Thoracic aorta (tissue), 2 donors: ENCODE results near the gene SHISA4. TPM values are rescaled to one million over a fixed set of nuclear protein-coding genes. Genes with fewer than 3 reads are reported as not detected.

Experiments used
- ATAC-seq: fragments of 150-250 bp; one replicate; pipeline ENCODE4 v1.8.0; 2017; ENCODE audit warnings: low read depth; ENCODE audit not compliant: insufficient number of reproducible peaks, low FRiP score
- DNase-seq: peaks from one replicate; pipeline ENCODE4 v3.0.0-alpha.2; 2020; ENCODE audit warnings: low spot score
- H3K27ac ChIP-seq, 2 donors: fragments of 200-600 bp; sonication (generic); 1 replicate in 1 of 2; 2 replicates in 1 of 2; pipeline ENCODE4 v1.5.1; 2016; ENCODE audit warnings: mild to moderate bottlenecking in 2 of 2, moderate library complexity in 2 of 2
- H3K27me3 ChIP-seq: fragments of 200-600 bp; sonication (generic); replicated peaks from 2 replicates; pipeline ENCODE4 v1.6.0; 2016; ENCODE audit warnings: mild to moderate bottlenecking; ENCODE audit not compliant: insufficient read depth
- H3K36me3 ChIP-seq: fragments of 200-600 bp; sonication (generic); one replicate; pipeline ENCODE4 v1.5.1; 2016
- H3K4me1 ChIP-seq, 2 donors: fragments of 200-600 bp; sonication (generic); 1 replicate in 1 of 2; 2 replicates in 1 of 2; pipeline versions ENCODE4 v1.5.1 to v1.6.0; 2016; ENCODE audit warnings: low read depth in 2 of 2, mild to moderate bottlenecking in 1 of 2; ENCODE audit not compliant: control insufficient read depth in 1 of 2
- H3K4me3 ChIP-seq: fragments of 200-600 bp; sonication (generic); 2 replicates; pipeline ENCODE4 v1.5.1; 2016; ENCODE audit warnings: mild to moderate bottlenecking
- H3K9me3 ChIP-seq: fragments of 200-600 bp; sonication (generic); 2 replicates; pipeline ENCODE4 v1.5.1; 2016
- CTCF ChIP-seq: fragments of 200-600 bp; sonication (generic); IDR thresholded peaks from one replicate; pipeline ENCODE4 v1.5.1; 2019; ENCODE audit warnings: antibody characterized with exemption
- total RNA-seq, 2 donors: library from RNA; depleted of rRNA; stranded (reverse); fragments of >200 nt; gene quantifications; one replicate each; pipeline versions ENCODE4 v1.1.0 to v1.2.3, GENCODE V29; 2016

SHISA4 gene
- total RNA-seq, 2 donors from 2014 or later: 38.9 to 115 TPM

DNA sequence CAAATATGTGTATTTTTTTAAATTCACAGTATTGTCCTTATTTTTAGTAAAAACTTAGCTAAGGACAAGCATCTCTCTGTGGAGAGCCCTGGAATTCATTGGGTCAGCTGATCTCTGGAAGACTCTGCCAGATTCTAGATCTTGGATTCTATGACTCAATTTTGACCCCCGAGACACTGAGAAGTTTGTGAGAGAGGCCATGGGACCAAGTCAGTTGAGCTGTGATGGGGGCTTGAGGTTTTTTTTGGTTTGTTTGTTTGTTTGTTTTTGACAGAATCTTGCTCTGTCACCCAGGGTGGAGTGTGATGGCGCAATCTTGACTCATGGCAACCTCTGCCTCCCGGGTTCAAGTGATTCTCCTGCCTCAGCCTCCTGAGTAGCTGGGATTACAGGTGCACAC lies 13.5 kb downstream of the SHISA4 start:
- Histone ChIP-seq H3K9me3 (no peaks in the 10 kb centered on the region), H3K4me3 (no peak overlapping the region), H3K36me3 (peaks cover 39% of the 10 kb centered on the region), H3K4me1 (peaks cover 72 to 93% of the 10 kb centered on the region in 2 donors), H3K27me3 (no peaks in the 10 kb centered on the region), H3K27ac (peak overlapping the region; percentile 97 to 99)
- no peak for ATAC-seq
- no peak for TF ChIP-seq CTCF
- no peak for DNase-seq

GRCh38 chr1:201903135-201903534 lies 14.4 kb downstream of the SHISA4 start:
- ATAC-seq: peak; percentile 47
- no peak for TF ChIP-seq CTCF
- Histone ChIP-seq H3K27ac (peak overlapping the region; percentile 97 to 99), H3K4me3 (no peak overlapping the region), H3K9me3 (no peaks in the 10 kb centered on the region), H3K27me3 (no peaks in the 10 kb centered on the region), H3K4me1 (peaks cover 66 to 93% of the 10 kb centered on the region in 2 donors), H3K36me3 (peaks cover 29% of the 10 kb centered on the region)
- DNase-seq: peak; percentile 54

DNA sequence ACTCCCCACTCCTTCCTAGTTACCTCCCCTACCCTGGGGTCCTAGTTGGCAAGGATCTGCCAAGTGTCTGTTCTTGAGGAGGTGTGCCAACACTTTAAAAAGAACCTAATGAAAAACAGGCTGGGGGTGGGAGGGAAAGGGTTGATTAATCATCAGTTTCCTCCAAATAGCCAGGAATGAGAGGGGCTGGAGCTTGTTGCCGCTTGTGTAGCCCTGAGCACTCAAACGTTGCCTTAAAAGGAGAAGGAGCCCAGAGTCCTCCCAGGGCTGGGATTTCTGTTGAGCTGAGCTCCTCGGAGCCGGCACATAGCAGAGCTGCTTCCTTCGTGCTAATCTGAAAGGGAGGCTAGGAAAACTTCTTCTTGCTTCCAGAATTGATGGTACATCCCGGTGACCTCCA lies 15.9 kb downstream of the SHISA4 start:
- ATAC-seq (peak; percentile 62), DNase-seq (peak; percentile 63)
- Histone ChIP-seq H3K27me3 (no peaks in the 10 kb centered on the region), H3K9me3 (no peaks in the 10 kb centered on the region), H3K4me1 (peaks cover 71 to 93% of the 10 kb centered on the region in 2 donors), H3K4me3 (no peak overlapping the region), H3K36me3 (peaks cover 26% of the 10 kb centered on the region), H3K27ac (peak overlapping the region; percentile 97 to 99)
- TF ChIP-seq CTCF: no peak

GRCh38 chr1:201905234-201905890 lies 16.7 kb downstream of the SHISA4 start:
- TF ChIP-seq CTCF: no peak
- peak overlapping the region; percentile 97 to 99 for H3K27ac ChIP-seq
- DNase-seq (no peak), ATAC-seq (no peak)
- no peaks in the 10 kb centered on the region for H3K9me3 ChIP-seq
- peaks cover 67 to 93% of the 10 kb centered on the region in 2 donors for H3K4me1 ChIP-seq
- no peaks in the 10 kb centered on the region for H3K27me3 ChIP-seq
- peaks cover 24% of the 10 kb centered on the region for H3K36me3 ChIP-seq
- H3K4me3 ChIP-seq: no peak overlapping the region

DNA sequence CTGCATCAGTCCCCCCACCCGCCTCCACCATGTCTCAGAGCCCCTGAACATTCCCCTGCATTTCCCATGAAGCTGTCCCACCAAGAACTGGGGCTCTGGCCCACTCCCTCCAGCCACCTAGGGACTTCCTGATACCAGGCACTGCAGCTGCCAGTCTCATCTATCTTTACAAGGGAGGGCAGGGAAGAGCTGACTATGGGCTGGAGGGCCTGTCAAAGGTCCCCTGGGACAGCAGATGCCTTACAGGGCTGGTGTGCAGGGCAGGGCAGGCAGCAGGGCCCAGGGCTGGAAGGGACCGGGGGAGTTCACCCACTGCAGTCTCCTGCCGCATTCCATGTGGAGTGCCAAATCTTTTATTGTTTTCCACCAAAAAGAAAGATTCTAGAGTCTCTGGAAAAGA lies 17.6 kb downstream of the SHISA4 start:
- ATAC-seq (no peak), DNase-seq (no peak)
- Histone ChIP-seq H3K27ac (peak overlapping the region; percentile 97 to 99), H3K27me3 (no peaks in the 10 kb centered on the region), H3K36me3 (peaks cover 28% of the 10 kb centered on the region), H3K9me3 (no peaks in the 10 kb centered on the region), H3K4me3 (no peak overlapping the region), H3K4me1 (peaks cover 63 to 94% of the 10 kb centered on the region in 2 donors)
- TF ChIP-seq CTCF: no peak
